ENCODE results near the gene ZNF697.
A peak's percentile ranks its signal among the peaks of the same experiment; 100 is the strongest.
"Not testable (repeated sequence)": the region's sequence is repeated elsewhere in the genome, so short reads cannot be mapped to it uniquely, and the experiment has no call there.

The ZNF697 gene

GRCh38 chr1:119631433-119632102 lies 16.5 kb downstream of the ZNF697 start:
- peak; percentile 58 for DNase-seq (ENCODE audit: low spot score)

DNA sequence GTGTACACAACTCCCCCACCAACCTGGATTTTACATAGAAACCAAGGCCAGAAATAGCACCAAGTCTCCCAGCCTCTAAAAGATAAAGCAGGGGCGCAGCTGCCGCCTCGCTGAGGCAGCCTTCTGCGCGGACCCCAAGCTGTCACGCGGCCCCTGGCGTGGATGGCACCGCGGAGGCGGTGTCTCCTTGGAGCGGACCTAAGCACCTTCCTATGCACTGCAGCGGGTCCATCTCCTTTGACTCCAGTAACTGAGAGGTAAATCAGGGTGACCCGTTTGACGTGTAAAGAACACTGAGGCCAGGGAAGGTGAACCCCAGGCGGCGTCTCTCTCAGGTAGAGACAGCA lies 17.0 kb downstream of the ZNF697 start:
- DNase-seq (ENCODE audit: low spot score) = no peak

DNA sequence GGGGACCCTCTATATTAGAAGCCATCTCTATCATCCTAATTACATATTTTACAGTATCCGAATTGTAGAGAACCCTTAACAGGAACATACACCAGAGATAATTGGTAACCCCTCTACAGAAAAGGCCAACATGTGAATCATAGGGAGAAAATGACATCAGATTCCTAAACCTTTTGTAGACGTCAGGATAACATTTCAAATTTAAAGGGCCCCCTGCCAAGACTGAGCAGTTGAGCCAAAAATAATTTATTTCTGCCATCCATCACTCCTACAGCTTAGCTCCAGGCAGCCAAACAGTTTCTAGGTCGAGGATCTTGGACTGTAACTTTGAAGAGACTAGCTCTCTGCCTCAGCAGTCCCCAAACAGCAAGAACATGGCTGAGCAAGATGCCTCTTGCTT lies 21.2 kb downstream of the ZNF697 start:
- no peak for DNase-seq (ENCODE audit: low spot score)

DNA sequence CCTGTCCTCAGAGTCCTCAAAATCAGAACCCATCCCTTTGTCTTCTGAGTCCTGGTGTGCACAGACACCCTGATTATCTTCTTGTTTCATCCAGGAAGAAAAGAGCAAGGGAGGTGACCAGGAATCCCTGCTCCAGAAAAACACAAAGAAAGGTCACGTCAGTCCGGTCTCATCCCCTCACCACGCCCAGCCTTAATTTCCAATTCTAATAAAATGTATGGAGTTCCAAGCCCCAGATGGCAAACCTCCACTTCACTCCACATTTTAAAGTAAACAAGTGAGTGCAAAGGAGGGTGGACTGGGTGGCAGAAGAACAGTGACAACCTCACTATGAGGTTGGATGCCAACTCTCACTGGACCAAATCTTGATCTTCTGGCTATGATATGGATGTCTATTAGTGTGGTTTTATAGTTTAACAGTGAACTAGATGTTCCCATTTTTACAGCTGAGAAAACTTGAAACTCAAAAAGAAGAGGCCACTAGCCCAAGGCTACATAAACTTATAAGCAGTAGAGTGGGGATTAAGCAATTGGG lies 22.0 kb downstream of the ZNF697 start:
- no peak for DNase-seq (ENCODE audit: low spot score)

DNA sequence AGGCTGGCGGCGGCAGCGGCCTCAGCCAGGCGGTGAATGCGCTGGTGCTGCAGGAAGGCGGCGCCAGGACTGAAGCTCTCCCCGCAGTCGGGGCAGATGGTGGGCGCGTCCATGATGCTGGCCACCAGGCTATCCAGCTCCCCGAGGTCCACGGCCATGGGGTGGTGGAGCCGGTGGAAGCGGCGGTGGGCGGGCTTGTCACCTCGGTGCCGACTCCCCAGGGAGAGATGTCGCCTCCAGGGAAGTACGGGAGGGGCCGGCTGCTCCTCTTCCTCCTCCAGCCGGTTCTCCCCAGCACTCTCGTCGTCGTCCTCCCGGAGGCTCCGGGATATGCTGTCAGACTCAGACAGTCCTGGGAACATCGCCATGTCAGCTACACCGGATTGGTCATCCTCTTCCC lies 24.4 kb downstream of the ZNF697 start:
- no peak for DNase-seq (ENCODE audit: low spot score)

GRCh38 chr1:119623193-119623515 lies 24.9 kb downstream of the ZNF697 start:
- DNase-seq (ENCODE audit: low spot score) = no peak

GRCh38 chr1:119622311-119623192 lies 25.5 kb downstream of the ZNF697 start:
- no peak for DNase-seq (ENCODE audit: low spot score)

- DNase-seq (ENCODE audit: low spot score) = no peak
Measured at GRCh38 chr1:119621705-119622104, 26.4 kb downstream of the ZNF697 start.

GRCh38 chr1:119617751-119618691 lies 30.0 kb downstream of the ZNF697 start:
- no peak for DNase-seq (ENCODE audit: low spot score)

DNA sequence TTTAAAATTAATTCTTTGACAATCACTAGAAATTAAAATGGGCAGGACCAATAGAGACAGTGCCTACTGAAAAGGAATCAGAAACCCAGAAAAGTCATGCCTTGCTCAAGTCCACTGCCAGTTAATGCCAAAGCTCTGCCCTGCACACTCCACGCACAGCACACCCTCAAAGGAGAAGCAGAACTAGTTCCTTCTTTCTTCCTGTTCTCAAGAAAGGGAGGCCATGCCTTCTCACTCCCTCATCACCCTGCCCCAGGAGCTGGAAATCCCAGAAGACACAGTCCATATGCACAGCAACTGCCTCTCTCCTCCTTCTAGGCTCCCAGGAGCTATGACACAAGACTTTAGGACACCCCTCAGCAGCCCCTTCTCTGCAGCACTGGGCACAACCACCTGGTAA lies 31.3 kb downstream of the ZNF697 start:
- not testable (repeated sequence) for DNase-seq (ENCODE audit: low spot score)

GRCh38 chr1:119615100-119615499 lies 33.0 kb downstream of the ZNF697 start:
- not testable (repeated sequence) for DNase-seq (ENCODE audit: low spot score)

DNA sequence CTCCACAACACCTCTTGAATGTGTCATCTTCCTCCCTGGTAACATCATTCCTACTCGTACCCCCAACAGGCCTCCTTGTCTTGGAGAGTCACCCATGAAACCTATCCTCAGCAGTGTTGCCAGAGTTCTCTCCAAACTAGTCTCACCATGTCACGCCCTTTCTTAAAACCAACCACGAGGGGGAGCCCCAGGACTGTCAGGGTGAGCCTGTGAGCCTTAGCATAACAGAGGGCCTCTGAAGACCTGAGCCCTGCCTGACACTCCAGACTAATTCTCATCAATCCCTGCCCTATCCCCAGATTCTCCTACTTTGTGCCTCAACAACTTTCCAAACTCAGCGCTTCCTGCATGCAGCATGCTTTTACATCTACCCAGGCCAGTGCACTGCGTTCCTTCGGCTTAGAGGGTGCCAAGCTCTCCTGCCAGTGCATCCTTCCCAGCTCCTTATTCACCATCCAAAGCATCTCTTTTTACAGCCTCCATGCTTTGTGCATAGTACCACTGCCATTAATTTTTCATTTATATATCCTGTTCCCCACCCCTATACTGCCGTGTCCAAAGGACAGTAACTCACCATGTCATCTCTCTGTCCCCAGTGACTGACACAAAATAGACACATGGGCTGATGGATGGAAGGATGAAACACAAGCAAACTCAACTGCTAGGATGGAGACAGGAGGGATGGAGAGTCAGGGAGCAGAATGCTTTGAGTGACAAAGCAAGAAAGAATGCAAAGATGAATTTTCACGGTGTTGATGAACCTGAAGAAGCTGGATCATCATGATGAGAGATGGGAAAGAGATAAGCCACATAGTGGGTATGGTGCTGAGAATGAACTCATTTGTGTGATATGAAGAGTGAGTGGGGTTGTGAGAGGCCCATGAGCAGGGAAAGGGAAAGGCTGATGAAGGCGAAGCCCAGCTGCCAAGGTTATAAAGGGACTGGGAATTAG lies 34.0 kb downstream of the ZNF697 start:
- DNase-seq (ENCODE audit: low spot score) = peak; percentile 85

GRCh38 chr1:119611701-119612113 lies 36.4 kb downstream of the ZNF697 start:
- peak; percentile 53 for DNase-seq (ENCODE audit: low spot score)

DNA sequence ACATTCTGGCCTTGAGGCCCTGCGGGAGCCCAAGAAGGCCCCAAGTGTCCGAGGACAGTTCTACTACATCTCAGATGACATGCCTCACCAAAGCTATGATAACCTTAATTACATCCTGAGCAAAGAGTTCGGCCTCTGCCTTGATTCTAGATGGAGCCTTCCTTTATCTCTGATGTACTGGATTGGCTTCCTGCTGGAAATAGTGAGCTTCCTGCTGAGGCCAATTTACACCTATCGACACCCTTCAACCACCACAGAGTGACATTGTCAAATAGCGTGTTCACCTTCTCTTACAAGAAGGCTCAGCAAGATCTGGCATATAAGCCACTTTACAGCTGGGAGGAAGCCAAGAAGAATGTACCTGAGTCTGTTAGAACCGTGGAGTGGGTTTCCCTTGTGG lies 39.2 kb downstream of the ZNF697 start:
- not testable (repeated sequence) for DNase-seq (ENCODE audit: low spot score)

DNA sequence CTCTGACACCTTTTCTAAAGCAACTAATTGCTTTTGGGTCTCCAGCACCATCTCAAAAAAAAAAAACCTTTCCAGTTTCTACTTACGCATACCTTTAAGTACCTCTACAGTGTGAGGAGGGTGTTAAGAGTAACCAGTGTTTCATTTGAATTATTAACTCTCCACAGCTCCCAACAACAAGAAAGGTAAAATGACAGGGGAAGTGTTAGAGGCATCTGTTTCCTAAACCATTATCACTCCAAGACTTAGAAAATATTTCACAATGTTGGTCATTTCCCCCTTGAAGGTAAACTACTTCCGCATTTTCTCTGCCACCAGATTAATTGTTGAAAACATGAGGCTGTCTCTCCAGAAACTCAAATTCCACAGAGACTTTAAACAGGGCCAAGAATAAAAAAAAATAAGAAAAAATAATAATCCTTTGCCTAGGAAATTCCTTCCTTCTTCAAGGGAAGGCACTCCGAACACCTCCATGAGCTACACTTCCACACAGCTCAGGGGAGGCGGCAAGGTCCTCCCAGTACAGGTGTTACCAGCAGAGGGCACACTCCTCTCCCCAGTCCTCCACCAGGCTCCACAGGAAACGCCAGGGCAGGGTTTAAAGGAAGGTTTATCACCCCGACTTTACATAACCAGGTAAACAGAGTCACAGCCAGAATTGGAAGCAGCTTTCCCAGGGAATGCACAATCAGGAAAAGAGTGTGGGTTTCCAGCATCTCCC lies 40.8 kb downstream of the ZNF697 start:
- not testable (repeated sequence) for DNase-seq (ENCODE audit: low spot score)

DNA sequence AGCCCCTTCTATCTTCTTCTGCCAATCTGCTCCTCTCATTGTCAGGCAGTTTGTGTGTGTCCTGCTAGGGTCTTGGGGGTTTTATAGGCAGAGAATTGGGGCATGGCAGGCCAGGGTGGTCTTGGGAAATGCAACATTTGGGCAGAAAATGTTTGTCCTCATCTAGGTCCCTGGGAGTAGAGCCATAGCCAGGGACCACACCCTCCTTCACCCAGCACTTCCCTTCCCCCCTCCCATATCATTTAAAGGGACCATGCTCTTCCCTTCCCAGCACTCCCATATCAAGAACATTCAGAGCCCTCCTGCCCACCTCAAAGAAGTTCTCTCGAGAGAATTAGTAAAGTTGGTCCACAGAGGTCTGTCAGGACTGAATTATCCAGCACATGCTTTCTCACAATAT lies 41.7 kb downstream of the ZNF697 start:
- no peak for DNase-seq (ENCODE audit: low spot score)

- DNase-seq (ENCODE audit: low spot score) = peak; percentile 65
Measured at GRCh38 chr1:119605686-119606085, 42.4 kb downstream of the ZNF697 start.

- not testable (repeated sequence) for DNase-seq (ENCODE audit: low spot score)
Measured at GRCh38 chr1:119605080-119605479, 43.0 kb downstream of the ZNF697 start.

DNA sequence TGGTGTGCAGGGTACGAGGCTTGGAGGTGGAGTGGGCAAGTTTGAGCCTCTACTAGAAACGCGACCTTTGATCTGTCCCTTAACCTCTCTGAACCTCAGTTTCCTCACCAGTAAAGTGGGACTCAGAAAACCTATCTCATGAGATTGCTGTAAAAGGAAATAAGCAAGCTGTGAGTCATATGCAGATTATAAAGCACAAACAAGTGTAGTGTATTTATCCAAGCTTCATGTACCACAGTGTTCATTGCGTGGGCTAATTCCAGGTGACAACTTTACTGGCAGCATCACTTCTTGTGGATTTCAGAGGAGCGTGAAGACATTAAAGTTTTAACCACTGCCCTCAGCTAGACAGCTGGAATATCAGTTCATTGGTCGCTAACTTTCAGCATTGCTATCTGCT lies 44.4 kb downstream of the ZNF697 start:
- DNase-seq (ENCODE audit: low spot score) = no peak

DNA sequence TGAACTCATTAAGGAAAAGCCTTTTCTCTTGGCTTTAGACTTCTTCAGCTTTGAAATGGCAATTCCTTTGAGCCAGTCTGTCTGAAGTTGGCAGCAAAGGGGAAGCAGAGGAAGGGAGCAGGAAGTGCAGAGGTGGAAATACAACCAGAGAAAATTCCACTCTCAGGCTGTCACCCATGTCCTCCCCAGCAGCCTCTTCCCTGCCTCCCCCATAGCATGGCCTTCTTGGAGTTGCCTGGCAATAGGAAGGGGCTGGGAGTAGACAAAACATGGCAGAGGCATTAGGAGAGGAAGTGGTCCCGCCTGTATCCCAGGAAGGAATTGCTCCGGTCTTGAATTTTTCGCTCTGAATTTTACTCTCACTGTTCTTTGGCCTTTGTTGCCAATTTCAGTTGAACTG lies 44.8 kb downstream of the ZNF697 start:
- DNase-seq (ENCODE audit: low spot score) = not testable (repeated sequence)
